ENCODE data around the gene OSBP. TPM values are rescaled to one million over a fixed set of nuclear protein-coding genes. Genes with fewer than 3 reads are reported as not detected.

Gene OSBP
- total and polyA plus RNA-seq, 2 donors (not counting 3 experiments of a cell fraction or from before 2014, with no cell fraction given): 14.2 to 37.5 TPM

DNA sequence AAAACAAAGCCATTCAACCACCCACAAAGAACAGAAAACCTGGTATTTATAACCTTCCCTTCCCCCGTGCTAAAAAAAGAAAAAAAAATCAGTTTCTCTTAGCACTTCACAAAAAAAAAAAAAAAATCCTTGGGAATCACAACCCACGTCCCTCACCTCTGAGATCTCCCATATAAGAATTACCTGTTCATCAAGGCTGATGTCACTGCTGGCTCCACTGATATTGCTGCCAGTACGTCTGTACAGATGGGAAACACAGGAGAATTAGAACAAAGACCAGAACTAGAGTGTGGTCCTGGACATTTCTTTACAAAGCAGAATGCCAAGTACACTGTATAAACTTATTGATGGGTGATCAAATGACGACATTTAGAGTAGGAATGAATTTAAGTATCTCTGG lies 14.9 kb downstream of the OSBP start:
- no peaks in the 10 kb centered on the region for H4K20me1 ChIP-seq (replicated peaks; ENCODE audit: control insufficient read depth, extremely low read depth, insufficient read depth, low read length)
- no peak overlapping the region for H3K27ac ChIP-seq (ENCODE audit: insufficient read depth, low read depth, low read length)
- H3K27me3 ChIP-seq (ENCODE audit: control insufficient read depth in 2 of 2, insufficient read depth in 2 of 2, low read length in 2 of 2): no peaks in the 10 kb centered on the region
- POLR2A ChIA-PET: no interaction called here
- peaks cover 30 to 43% of the 10 kb centered on the region in 2 experiments for H3K36me3 ChIP-seq (ENCODE audit: control insufficient read depth in 2 of 2, extremely low read depth in 1 of 2, insufficient read depth in 2 of 2, low read length in 2 of 2)
- dilution Hi-C loops (cut with MboI; ENCODE audit: extremely low pct_ligation_motif_present, low sequenced_read_pairs) (no loop called here), intact Hi-C loops (cut with micrococcal nuclease) (no loop called here)
- H3K4me2 ChIP-seq (ENCODE audit: insufficient read depth, low read length): no peak overlapping the region
- no peak for DNase-seq (ENCODE audit: low read depth, low spot score)
- no peak for TF ChIP-seq FOS (IDR thresholded peaks at IDR 0.05; ENCODE audit: borderline replicate concordance, insufficient read depth, low read length)
- TF ChIP-seq, protein P1, sequence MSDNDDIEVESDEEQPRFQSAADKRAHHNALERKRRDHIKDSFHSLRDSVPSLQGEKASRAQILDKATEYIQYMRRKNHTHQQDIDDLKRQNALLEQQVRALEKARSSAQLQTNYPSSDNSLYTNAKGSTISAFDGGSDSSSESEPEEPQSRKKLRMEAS (IDR thresholded peaks at IDR 0.05; ENCODE audit: insufficient read depth, insufficient read length): no peak
- TF ChIP-seq POLR2A (IDR thresholded peaks at IDR 0.05; ENCODE audit: low read depth, low read length): no peak
- TF ChIP-seq GATA2 (IDR thresholded peaks at IDR 0.05; ENCODE audit: insufficient read depth, insufficient read length, low read depth, low read length): no peak
- TF ChIP-seq EZH2 (IDR thresholded peaks at IDR 0.05; ENCODE audit: borderline replicate concordance, low read depth, low read length, severe bottlenecking): no peak
- TF ChIP-seq MYC (IDR thresholded peaks at IDR 0.05; ENCODE audit: low read depth, low read length): no peak
- TF ChIP-seq JUN (IDR thresholded peaks at IDR 0.05; ENCODE audit: borderline replicate concordance, insufficient read depth, insufficient read length, low read depth): no peak
- TF ChIP-seq POLR2AphosphoS5 (IDR thresholded peaks at IDR 0.05; ENCODE audit: insufficient read depth, low read depth, low read length): no peak
- TF ChIP-seq, protein P2, sequence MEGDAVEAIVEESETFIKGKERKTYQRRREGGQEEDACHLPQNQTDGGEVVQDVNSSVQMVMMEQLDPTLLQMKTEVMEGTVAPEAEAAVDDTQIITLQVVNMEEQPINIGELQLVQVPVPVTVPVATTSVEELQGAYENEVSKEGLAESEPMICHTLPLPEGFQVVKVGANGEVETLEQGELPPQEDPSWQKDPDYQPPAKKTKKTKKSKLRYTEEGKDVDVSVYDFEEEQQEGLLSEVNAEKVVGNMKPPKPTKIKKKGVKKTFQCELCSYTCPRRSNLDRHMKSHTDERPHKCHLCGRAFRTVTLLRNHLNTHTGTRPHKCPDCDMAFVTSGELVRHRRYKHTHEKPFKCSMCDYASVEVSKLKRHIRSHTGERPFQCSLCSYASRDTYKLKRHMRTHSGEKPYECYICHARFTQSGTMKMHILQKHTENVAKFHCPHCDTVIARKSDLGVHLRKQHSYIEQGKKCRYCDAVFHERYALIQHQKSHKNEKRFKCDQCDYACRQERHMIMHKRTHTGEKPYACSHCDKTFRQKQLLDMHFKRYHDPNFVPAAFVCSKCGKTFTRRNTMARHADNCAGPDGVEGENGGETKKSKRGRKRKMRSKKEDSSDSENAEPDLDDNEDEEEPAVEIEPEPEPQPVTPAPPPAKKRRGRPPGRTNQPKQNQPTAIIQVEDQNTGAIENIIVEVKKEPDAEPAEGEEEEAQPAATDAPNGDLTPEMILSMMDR (IDR thresholded peaks at IDR 0.05; ENCODE audit: extremely low read depth in 1 of 2, insufficient read depth in 1 of 2, low read depth in 1 of 2, low read length in 2 of 2): no peak
- peaks cover 5% of the 10 kb centered on the region for H3K79me2 ChIP-seq (ENCODE audit: control insufficient read depth, insufficient read depth, low read length)
- FAIRE-seq: no peak
- no peaks in the 10 kb centered on the region for H3K4me1 ChIP-seq (ENCODE audit: control insufficient read depth, extremely low read depth, insufficient read depth, low read length)
- H3K9me3 ChIP-seq (replicated peaks; ENCODE audit: control insufficient read depth, insufficient read depth, low read length): no peaks in the 10 kb centered on the region
- no peak overlapping the region for H3K9ac ChIP-seq (replicated peaks; ENCODE audit: extremely low read depth, insufficient read depth, low read length)
- CTCF ChIA-PET: no interaction called here
- no peaks in the 10 kb centered on the region for H3K9me1 ChIP-seq (replicated peaks; ENCODE audit: control insufficient read depth, extremely low read depth, insufficient read depth, low read length)
- no peak overlapping the region for H2AFZ ChIP-seq (ENCODE audit: low read depth, low read length)
- H3K4me3 ChIP-seq (replicated peaks in 1 of 3; ENCODE audit: insufficient read depth in 1 of 3, low read depth in 1 of 3, low read length in 3 of 3): no peak overlapping the region
- no TSS peak for BruUV-seq (replicated peaks)
